H9 (cell line): ENCODE data around the gene FA2H. TPM values are rescaled to one million over a fixed set of nuclear protein-coding genes. Genes with fewer than 3 reads are reported as not detected.
"Not testable (repeated sequence)": the region's sequence is repeated elsewhere in the genome, so short reads cannot be mapped to it uniquely, and the experiment has no call there.

Experiments
- DNase-seq: peaks from one replicate; pipeline ENCODE4 v3.0.0-alpha.2; 2017
- H2AFZ ChIP-seq: one replicate; pipeline ENCODE4 v1.6.1; 2013; ENCODE audit warnings: mild to moderate bottlenecking, low read length, control low read depth, moderate library complexity
- H2AK5ac ChIP-seq: 2 replicates; pipeline ENCODE4 v1.6.1; 2013; ENCODE audit warnings: low read length, control low read depth, mixed read lengths; ENCODE audit not compliant: insufficient read length
- H2BK120ac ChIP-seq: one replicate; pipeline ENCODE4 v1.6.1; 2013; ENCODE audit warnings: low read depth, mild to moderate bottlenecking, low read length, control low read depth, inconsistent platforms; ENCODE audit not compliant: poor library complexity, severe bottlenecking
- H2BK12ac ChIP-seq: 2 replicates; pipeline ENCODE4 v1.6.1; 2013; ENCODE audit warnings: low read length, control low read depth, mixed read lengths, low read depth; ENCODE audit not compliant: insufficient read length
- H2BK15ac ChIP-seq: 2 replicates; pipeline ENCODE4 v1.6.1; 2013; ENCODE audit warnings: low read depth, low read length, control low read depth
- H2BK20ac ChIP-seq: one replicate; pipeline ENCODE4 v1.6.1; 2013; ENCODE audit warnings: low read depth, mild to moderate bottlenecking, low read length, control low read depth, inconsistent platforms; ENCODE audit not compliant: poor library complexity, severe bottlenecking
- H2BK5ac ChIP-seq: 2 replicates; pipeline ENCODE4 v1.6.1; 2013; ENCODE audit warnings: low read length, control low read depth, mixed read lengths; ENCODE audit not compliant: insufficient read length
- H3K14ac ChIP-seq: 2 replicates; pipeline ENCODE4 v1.6.1; 2013; ENCODE audit warnings: low read length, control low read depth; ENCODE audit not compliant: insufficient read depth
- H3K18ac ChIP-seq: 2 replicates; pipeline ENCODE4 v1.6.1; 2013; ENCODE audit warnings: low read depth, mild to moderate bottlenecking, mixed read lengths, low read length, control low read depth; ENCODE audit not compliant: insufficient read length
- H3K23ac ChIP-seq: 2 replicates; pipeline ENCODE4 v1.6.1; 2013; ENCODE audit warnings: low read length, control low read depth, mixed read lengths, low read depth; ENCODE audit not compliant: insufficient read length
- H3K23me2 ChIP-seq: 2 replicates; pipeline ENCODE4 v1.6.1; 2013; ENCODE audit warnings: low read depth, mild to moderate bottlenecking, mixed read lengths, low read length, control low read depth; ENCODE audit not compliant: insufficient read length, poor library complexity, severe bottlenecking
- H3K27ac ChIP-seq: 2 replicates; pipeline ENCODE4 v1.5.1; 2013; ENCODE audit warnings: low read length, control low read depth, mixed read lengths, low read depth; ENCODE audit not compliant: insufficient read length
- H3K27me3 ChIP-seq: 2 replicates; pipeline ENCODE4 v1.6.1; 2013; ENCODE audit warnings: low read length, control low read depth, inconsistent platforms; ENCODE audit not compliant: insufficient read depth
- H3K4ac ChIP-seq: 2 replicates; pipeline ENCODE4 v1.6.1; 2013; ENCODE audit warnings: low read depth, mild to moderate bottlenecking, control low read depth, inconsistent platforms, low read length, moderate library complexity
- H3K4me1 ChIP-seq: 2 replicates; pipeline ENCODE4 v1.6.1; 2013; ENCODE audit warnings: low read length, control low read depth, inconsistent platforms; ENCODE audit not compliant: insufficient read depth
- H3K4me2 ChIP-seq: 2 replicates; pipeline ENCODE4 v1.6.1; 2013; ENCODE audit warnings: low read length, control low read depth, mixed read lengths; ENCODE audit not compliant: insufficient read length, insufficient read depth
- H3K56ac ChIP-seq: 2 replicates; pipeline ENCODE4 v1.6.1; 2013; ENCODE audit warnings: low read depth, mild to moderate bottlenecking, mixed read lengths, low read length, control low read depth; ENCODE audit not compliant: insufficient read length
- H3K79me1 ChIP-seq: 2 replicates; pipeline ENCODE4 v1.6.1; 2013; ENCODE audit warnings: low read depth, mild to moderate bottlenecking, moderate library complexity, low read length, control low read depth, inconsistent platforms; ENCODE audit not compliant: insufficient read depth, poor library complexity, severe bottlenecking
- H3K79me2 ChIP-seq: 2 replicates; pipeline ENCODE4 v1.6.1; 2013; ENCODE audit warnings: low read length, control low read depth, inconsistent platforms; ENCODE audit not compliant: insufficient read depth
- H3K9ac ChIP-seq: 2 replicates; pipeline ENCODE4 v1.6.1; 2013; ENCODE audit warnings: low read length, control low read depth, mixed read lengths; ENCODE audit not compliant: insufficient read length; ENCODE audit errors: extremely low read depth
- H3K9me3 ChIP-seq: one replicate; pipeline ENCODE4 v1.6.1; 2013; ENCODE audit warnings: low read depth, low read length, inconsistent platforms; ENCODE audit not compliant: control insufficient read depth
- H3T11ph ChIP-seq: one replicate; pipeline ENCODE4 v1.6.1; 2013; ENCODE audit warnings: mild to moderate bottlenecking, low read length, control low read depth, inconsistent platforms
- H4K20me1 ChIP-seq: one replicate; pipeline ENCODE4 v1.6.1; 2013; ENCODE audit not compliant: control insufficient read depth, insufficient read length, insufficient read depth
- H4K5ac ChIP-seq: 2 replicates; pipeline ENCODE4 v1.6.1; 2013; ENCODE audit warnings: low read depth, mild to moderate bottlenecking, mixed read lengths, low read length, control low read depth; ENCODE audit not compliant: insufficient read length
- H4K8ac ChIP-seq: replicated peaks from 2 replicates; pipeline ENCODE4 v1.6.1; 2013; ENCODE audit warnings: low read length, control low read depth, mixed read lengths, low read depth; ENCODE audit not compliant: insufficient read length
- H4K91ac ChIP-seq: 2 replicates; pipeline ENCODE4 v1.6.1; 2013; ENCODE audit warnings: low read depth, mild to moderate bottlenecking, moderate library complexity, mixed read lengths, low read length, control low read depth; ENCODE audit not compliant: insufficient read length
- H3K27ac Mint-ChIP-seq, 3 experiments: 2 replicates in 2 of 3; 3 replicates in 1 of 3; pipeline ENCODE4 v1.8.0; 2020 to 2021; ENCODE audit warnings: mixed read lengths in 3 of 3, mild to moderate bottlenecking in 1 of 3, moderate library complexity in 1 of 3
- H3K27me3 Mint-ChIP-seq: 2 replicates; pipeline ENCODE4 v1.8.0; 2021; ENCODE audit warnings: low read depth, mild to moderate bottlenecking, moderate library complexity, mixed read lengths
- H3K36me3 Mint-ChIP-seq, 3 experiments: 2 replicates in 2 of 3; 3 replicates in 1 of 3; pipeline ENCODE4 v1.8.0; 2020 to 2021; ENCODE audit warnings: low read depth in 3 of 3, mixed read lengths in 3 of 3; ENCODE audit not compliant: insufficient read depth in 1 of 3
- H3K4me1 Mint-ChIP-seq, 2 experiments: 2 replicates each; pipeline ENCODE4 v1.8.0; 2020; ENCODE audit warnings: mixed read lengths in 2 of 2
- H3K4me3 Mint-ChIP-seq, 2 experiments: 2 replicates in 1 of 2; 3 replicates in 1 of 2; pipeline ENCODE4 v1.8.0; 2020 to 2021; ENCODE audit warnings: mild to moderate bottlenecking in 2 of 2, mixed read lengths in 2 of 2, moderate library complexity in 1 of 2
- H3K9me3 Mint-ChIP-seq, 2 experiments: 2 replicates in 1 of 2; 3 replicates in 1 of 2; pipeline ENCODE4 v1.8.0; 2020; ENCODE audit warnings: mild to moderate bottlenecking in 2 of 2, mixed read lengths in 2 of 2, moderate library complexity in 1 of 2
- WGBS: extraction: QIAGEN DNeasy Blood & Tissue Kit; methylation state at CpG from one replicate; pipeline ENCODE4 v1.1.7; 2013; ENCODE audit warnings: missing lambda C conversion rate, low lambda C conversion rate, mixed read lengths; ENCODE audit not compliant: insufficient read length; ENCODE audit errors: extremely low coverage; 5-methylcytosine and 5-hydroxymethylcytosine counted together
- total RNA-seq: library from RNA; stranded (reverse); gene quantifications from 2 replicates; pipeline ENCODE4 v1.2.1, GENCODE V29; 2021
- TF ChIP-seq, protein P1 (sequence below): fragments of 200-600 bp; sonication (generic); conservative IDR thresholded peaks from 3 replicates; pipeline ENCODE4 v1.8.0; 2021; ENCODE audit warnings: antibody characterized with exemption, mild to moderate bottlenecking

The FA2H gene
- total RNA-seq, 1 experiment from 2014 or later: 25.1 TPM

DNA sequence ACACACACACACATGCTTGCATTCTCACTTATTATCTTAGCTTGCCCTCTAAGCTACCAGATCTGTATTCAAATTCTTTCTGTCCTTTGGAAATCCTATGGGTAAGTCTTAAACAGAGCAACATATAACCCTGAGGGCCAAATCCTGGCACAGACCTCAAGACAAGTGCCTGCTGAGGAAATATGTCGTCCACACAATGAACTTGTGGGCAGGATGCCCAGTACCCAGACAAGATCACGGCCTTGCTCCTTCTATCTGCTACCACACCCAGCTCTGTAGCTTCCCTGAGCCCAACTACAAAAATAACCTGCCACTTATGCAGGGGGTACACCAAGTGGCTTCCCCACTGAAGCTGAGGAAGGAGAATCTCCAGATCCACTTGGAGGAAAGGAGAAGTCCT, 37.3 kb upstream of the FA2H start:
- Histone ChIP-seq H2BK120ac (no peak overlapping the region), H3T11ph (no peak overlapping the region), H2BK12ac (no peak overlapping the region), H3K4me1 (no peaks in the 10 kb centered on the region; the same call in 1 of the 2 replicates), H4K8ac (no peak overlapping the region), H4K5ac (no peak overlapping the region), H3K23ac (no peak overlapping the region), H2BK5ac (no peak overlapping the region), H3K4ac (no peak overlapping the region), H2BK20ac (no peak overlapping the region), H2AK5ac (no peak overlapping the region), H3K27me3 (peaks cover 6% of the 10 kb centered on the region; the same call in 1 of the 2 replicates), H2BK15ac (no peak overlapping the region), H3K14ac (no peak overlapping the region), H3K27ac (no peak overlapping the region), H2AFZ (no peak overlapping the region), H3K56ac (no peak overlapping the region), H3K23me2 (no peaks in the 10 kb centered on the region), H3K79me2 (no peaks in the 10 kb centered on the region), H4K20me1 (peaks cover 3% of the 10 kb centered on the region), H3K79me1 (no peaks in the 10 kb centered on the region), H3K18ac (no peak overlapping the region), H4K91ac (no peak overlapping the region), H3K4me2 (no peak overlapping the region), H3K9me3 (peaks cover 8% of the 10 kb centered on the region), H3K9ac (no peak overlapping the region)
- no peak overlapping the region for H3K4me3 Mint-ChIP-seq
- TF ChIP-seq, protein P1, sequence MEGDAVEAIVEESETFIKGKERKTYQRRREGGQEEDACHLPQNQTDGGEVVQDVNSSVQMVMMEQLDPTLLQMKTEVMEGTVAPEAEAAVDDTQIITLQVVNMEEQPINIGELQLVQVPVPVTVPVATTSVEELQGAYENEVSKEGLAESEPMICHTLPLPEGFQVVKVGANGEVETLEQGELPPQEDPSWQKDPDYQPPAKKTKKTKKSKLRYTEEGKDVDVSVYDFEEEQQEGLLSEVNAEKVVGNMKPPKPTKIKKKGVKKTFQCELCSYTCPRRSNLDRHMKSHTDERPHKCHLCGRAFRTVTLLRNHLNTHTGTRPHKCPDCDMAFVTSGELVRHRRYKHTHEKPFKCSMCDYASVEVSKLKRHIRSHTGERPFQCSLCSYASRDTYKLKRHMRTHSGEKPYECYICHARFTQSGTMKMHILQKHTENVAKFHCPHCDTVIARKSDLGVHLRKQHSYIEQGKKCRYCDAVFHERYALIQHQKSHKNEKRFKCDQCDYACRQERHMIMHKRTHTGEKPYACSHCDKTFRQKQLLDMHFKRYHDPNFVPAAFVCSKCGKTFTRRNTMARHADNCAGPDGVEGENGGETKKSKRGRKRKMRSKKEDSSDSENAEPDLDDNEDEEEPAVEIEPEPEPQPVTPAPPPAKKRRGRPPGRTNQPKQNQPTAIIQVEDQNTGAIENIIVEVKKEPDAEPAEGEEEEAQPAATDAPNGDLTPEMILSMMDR: no peak
- peak overlapping the region in 1 of 3 experiments; percentile 60; a peak in 2 of 7 replicates for H3K27ac Mint-ChIP-seq
- peaks cover 2 to 25% (median 19%) of the 10 kb centered on the region in 3 experiments; a peak in 6 of 7 replicates for H3K36me3 Mint-ChIP-seq
- no peak for DNase-seq
- peaks cover 31 to 42% of the 10 kb centered on the region in 2 experiments for H3K4me1 Mint-ChIP-seq
- H3K9me3 Mint-ChIP-seq: peaks cover 28% of the 10 kb centered on the region in 2 experiments
- H3K27me3 Mint-ChIP-seq: peaks cover 10% of the 10 kb centered on the region
- no CpG with 5 or more reads among the region's 2 CpGs for WGBS

DNA sequence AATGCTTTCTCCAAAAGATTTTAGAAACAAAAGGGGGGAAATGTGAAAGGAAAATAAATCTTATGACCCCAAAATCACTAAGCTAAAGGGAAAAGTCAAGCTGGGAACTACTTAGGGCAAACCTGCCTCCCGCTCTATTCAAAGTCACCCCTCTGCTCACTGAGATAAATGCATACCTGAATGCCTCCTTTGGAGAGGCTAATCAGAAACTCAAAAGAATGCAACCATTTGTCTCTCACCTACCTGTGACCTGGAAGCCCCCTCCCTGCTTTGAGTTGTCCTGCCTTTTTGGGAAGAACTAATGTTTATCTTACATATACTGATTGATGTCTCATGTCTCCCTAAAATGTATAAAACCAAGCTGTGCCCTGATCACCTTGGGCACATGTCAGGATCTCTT, 36.6 kb upstream of the FA2H start:
- no CpG with 5 or more reads among the region's 1 CpG for WGBS
- H4K20me1 ChIP-seq, H3K56ac ChIP-seq, H3K27ac ChIP-seq, H3K4me1 ChIP-seq, H2AFZ ChIP-seq, H2BK20ac ChIP-seq, H3K23me2 ChIP-seq, H4K5ac ChIP-seq, H2BK120ac ChIP-seq, H3K79me2 ChIP-seq, H3K14ac ChIP-seq, H3K9ac ChIP-seq, H2AK5ac ChIP-seq, DNase-seq, H3K4me2 ChIP-seq, H3T11ph ChIP-seq, H4K91ac ChIP-seq, H3K23ac ChIP-seq, H2BK12ac ChIP-seq, H2BK5ac ChIP-seq, H2BK15ac ChIP-seq, H3K79me1 ChIP-seq, H4K8ac ChIP-seq, H3K18ac ChIP-seq, H3K4ac ChIP-seq, H3K27me3 ChIP-seq: not testable (repeated sequence)
- Mint-ChIP-seq H3K9me3 (peaks cover 34 to 35% of the 10 kb centered on the region in 2 experiments), H3K4me3 (peak overlapping the region; percentile 36 to 41; a peak in 3 of 5 replicates), H3K4me1 (peaks cover 30 to 38% of the 10 kb centered on the region in 2 experiments), H3K27ac (peak overlapping the region in 2 of 3 experiments; percentile 55 to 80; a peak in 4 of 7 replicates), H3K36me3 (peaks cover 4 to 32% (median 26%) of the 10 kb centered on the region in 3 experiments; a peak in 6 of 7 replicates), H3K27me3 (peaks cover 10% of the 10 kb centered on the region)
- peaks cover 14% of the 10 kb centered on the region for H3K9me3 ChIP-seq
